Peyer's patch (tissue), 4 donors: Measurements from ENCODE around the gene ZNF394.
"Not testable (repeated sequence)": the region's sequence is repeated elsewhere in the genome, so short reads cannot be mapped to it uniquely, and the experiment has no call there.

Experiments
- POLR2A ChIP-seq, 2 donors: fragments of 450-650 bp; IDR thresholded peaks; one replicate each; pipeline ENCODE4 v1.5.1; 2017; ENCODE audit warnings: antibody characterized with exemption in 2 of 2, mild to moderate bottlenecking in 2 of 2, moderate library complexity in 2 of 2
- TF ChIP-seq, protein P1 (sequence below), 6 experiments: fragments of 450-650 bp in 4 of 6; fragments of 200-600 bp in 2 of 6; sonication (generic) in 1 of 6; IDR thresholded peaks; one replicate each; pipeline ENCODE4 v1.5.1; 2017 to 2019; ENCODE audit warnings: antibody characterized with exemption in 6 of 6, mild to moderate bottlenecking in 3 of 6, moderate library complexity in 1 of 6

DNA sequence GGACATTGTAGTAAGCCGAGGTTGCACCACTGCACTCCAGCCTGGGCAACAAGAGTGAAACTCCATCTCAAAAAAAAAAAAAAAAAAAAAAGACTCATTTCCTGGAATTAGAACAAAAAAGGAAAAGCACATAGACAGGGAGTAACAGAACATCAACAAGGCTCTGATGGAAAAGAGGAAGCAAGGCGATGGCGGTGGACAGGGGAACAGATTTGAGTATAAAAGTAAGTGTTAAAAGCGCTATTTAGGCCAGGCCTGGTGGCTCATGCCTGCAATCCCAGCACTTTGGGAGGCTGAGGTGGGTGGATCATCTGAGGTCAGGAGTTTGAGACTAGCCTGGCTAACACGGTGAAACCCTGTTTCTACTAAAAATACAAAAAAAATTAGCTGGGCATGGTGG is 45.2 kb upstream of the ZNF394 start:
- TF ChIP-seq, protein P1, sequence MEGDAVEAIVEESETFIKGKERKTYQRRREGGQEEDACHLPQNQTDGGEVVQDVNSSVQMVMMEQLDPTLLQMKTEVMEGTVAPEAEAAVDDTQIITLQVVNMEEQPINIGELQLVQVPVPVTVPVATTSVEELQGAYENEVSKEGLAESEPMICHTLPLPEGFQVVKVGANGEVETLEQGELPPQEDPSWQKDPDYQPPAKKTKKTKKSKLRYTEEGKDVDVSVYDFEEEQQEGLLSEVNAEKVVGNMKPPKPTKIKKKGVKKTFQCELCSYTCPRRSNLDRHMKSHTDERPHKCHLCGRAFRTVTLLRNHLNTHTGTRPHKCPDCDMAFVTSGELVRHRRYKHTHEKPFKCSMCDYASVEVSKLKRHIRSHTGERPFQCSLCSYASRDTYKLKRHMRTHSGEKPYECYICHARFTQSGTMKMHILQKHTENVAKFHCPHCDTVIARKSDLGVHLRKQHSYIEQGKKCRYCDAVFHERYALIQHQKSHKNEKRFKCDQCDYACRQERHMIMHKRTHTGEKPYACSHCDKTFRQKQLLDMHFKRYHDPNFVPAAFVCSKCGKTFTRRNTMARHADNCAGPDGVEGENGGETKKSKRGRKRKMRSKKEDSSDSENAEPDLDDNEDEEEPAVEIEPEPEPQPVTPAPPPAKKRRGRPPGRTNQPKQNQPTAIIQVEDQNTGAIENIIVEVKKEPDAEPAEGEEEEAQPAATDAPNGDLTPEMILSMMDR (IDR thresholded peaks at IDR 0.05): not testable (repeated sequence)
- not testable (repeated sequence) for TF ChIP-seq POLR2A (IDR thresholded peaks at IDR 0.05)
